Measurements from ENCODE around the gene EPSTI1. TPM values are rescaled to one million over a fixed set of nuclear protein-coding genes. Genes with fewer than 3 reads are reported as not detected.

EPSTI1 gene
- total and polyA plus RNA-seq, 10 of the 15 experiments (the other 5 are each of a cell fraction or from before 2014, with no cell fraction given), result 4.7 to 32.0 (median 24.2) TPM

DNA sequence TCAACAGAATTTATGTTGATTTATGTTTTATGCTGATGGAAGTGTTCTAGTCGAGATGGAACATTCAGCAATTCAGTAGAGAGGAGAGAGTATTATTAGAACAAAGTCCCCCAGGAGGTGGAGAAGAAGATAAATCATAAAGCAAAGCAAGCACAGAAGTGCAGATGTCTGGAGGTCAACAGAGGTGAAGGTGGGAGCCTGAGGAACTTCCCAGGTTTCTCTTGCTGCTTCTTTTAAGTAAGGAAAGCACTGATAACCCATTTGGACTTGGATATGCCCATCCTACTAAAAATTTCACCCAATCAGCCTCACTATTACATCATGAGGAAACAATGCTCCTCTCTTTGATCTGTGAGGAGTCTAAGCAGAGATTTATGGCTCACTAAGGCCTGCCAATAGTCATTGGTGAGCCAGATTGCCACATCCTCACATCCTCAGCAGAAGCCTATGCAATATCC is 98.8 kb downstream of the EPSTI1 start (continued):
- no peak for TF ChIP-seq EP300 (IDR thresholded peaks at IDR 0.05; ENCODE audit: borderline replicate concordance in 1 of 2, control insufficient read depth in 1 of 2, low read depth in 2 of 2, low read length in 2 of 2)
- no peak for TF ChIP-seq ATF3 (IDR thresholded peaks at IDR 0.05; ENCODE audit: borderline replicate concordance, extremely low read depth, low read depth, low read length)
- TF ChIP-seq, protein P1, sequence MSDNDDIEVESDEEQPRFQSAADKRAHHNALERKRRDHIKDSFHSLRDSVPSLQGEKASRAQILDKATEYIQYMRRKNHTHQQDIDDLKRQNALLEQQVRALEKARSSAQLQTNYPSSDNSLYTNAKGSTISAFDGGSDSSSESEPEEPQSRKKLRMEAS (IDR thresholded peaks at IDR 0.05; ENCODE audit: low read depth, low read length), result no peak

DNA sequence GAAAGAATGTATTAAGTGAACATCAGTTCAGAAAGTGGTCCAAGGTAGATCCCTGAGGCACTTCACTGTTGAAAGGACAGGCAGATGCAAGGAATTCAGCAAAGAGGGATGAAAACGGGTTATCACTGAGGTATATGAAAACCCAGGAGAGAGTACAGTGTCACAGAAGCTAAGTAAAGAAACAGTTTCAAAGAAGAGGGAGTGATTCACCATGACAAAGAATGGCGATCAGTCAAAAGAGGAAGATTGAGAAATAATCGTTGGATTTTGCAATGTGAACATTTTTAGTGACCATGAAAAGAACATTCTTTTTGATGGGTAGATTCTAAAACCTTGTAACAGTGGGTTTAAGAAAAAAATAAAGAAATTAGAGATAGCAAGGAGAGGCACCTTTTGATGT is 99.3 kb downstream of the EPSTI1 start:
- Histone ChIP-seq H3K4me1 (ENCODE audit: control insufficient read depth, insufficient read depth, low read length) (no peaks in the 10 kb centered on the region), H3K27me3 (replicated peaks in 1 of 2; ENCODE audit: control insufficient read depth in 2 of 2, insufficient read depth in 2 of 2, low read length in 1 of 2) (no peaks in the 10 kb centered on the region), H3K4me2 (ENCODE audit: control insufficient read depth, insufficient read depth) (no peak overlapping the region), H3K36me3 (ENCODE audit: control insufficient read depth in 2 of 2, insufficient read depth in 2 of 2, low read length in 1 of 2) (peaks cover 0 to 22% of the 10 kb centered on the region in 2 experiments; a peak in 3 of 4 replicates), H3K9me3 (replicated peaks; ENCODE audit: control insufficient read depth, insufficient read depth, low read length) (no peaks in the 10 kb centered on the region), H3K27ac (ENCODE audit: control insufficient read depth, insufficient read depth) (no peak overlapping the region), H3K9ac (ENCODE audit: control insufficient read depth, insufficient read depth, low read length) (no peak overlapping the region), H2AFZ (ENCODE audit: control insufficient read depth, low read depth, low read length) (no peak overlapping the region), H3K79me2 (ENCODE audit: control insufficient read depth, insufficient read depth, low read length) (no peaks in the 10 kb centered on the region), H3K4me3 (no peak overlapping the region), H4K20me1 (ENCODE audit: control insufficient read depth, insufficient read depth) (no peaks in the 10 kb centered on the region)
- no peak for ATAC-seq
- ChIA-PET SMC1A (ENCODE audit: uncharacterized antibody, unreplicated experiment) (no interaction called here), POLR2A (no interaction called here), CTCF (no interaction called here), RAD21 (ENCODE audit: unreplicated experiment) (no interaction called here)
- FAIRE-seq, result no peak
- BruUV-seq (replicated peaks), result no TSS peak
- intact Hi-C loops (cut with micrococcal nuclease; ENCODE audit: unreplicated experiment), result no loop called here
- 78% methylated on average over 3 of the region's 3 CpGs for WGBS (ENCODE audit: insufficient coverage, insufficient replicate concordance, low lambda C conversion rate, missing lambda C conversion rate)
- DNase-seq (ENCODE audit: low read depth, low spot score), result no peak
- in situ Hi-C loops (cut with MboI), result no loop called here
- no peak for TF ChIP-seq SIN3A (IDR thresholded peaks at IDR 0.05; ENCODE audit: low read depth, low read length)
- no peak for TF ChIP-seq NFYB (IDR thresholded peaks at IDR 0.05; ENCODE audit: insufficient read depth, low read depth, low read length)
- TF ChIP-seq STAT1 (conservative IDR thresholded peaks at IDR 0.05), result no peak
- no peak for TF ChIP-seq BMI1 (IDR thresholded peaks at IDR 0.05; ENCODE audit: borderline replicate concordance)
- TF ChIP-seq EP300 (IDR thresholded peaks at IDR 0.05; ENCODE audit: borderline replicate concordance in 1 of 2, control insufficient read depth in 1 of 2, low read depth in 2 of 2, low read length in 2 of 2), result no peak
- TF ChIP-seq, protein P2, sequence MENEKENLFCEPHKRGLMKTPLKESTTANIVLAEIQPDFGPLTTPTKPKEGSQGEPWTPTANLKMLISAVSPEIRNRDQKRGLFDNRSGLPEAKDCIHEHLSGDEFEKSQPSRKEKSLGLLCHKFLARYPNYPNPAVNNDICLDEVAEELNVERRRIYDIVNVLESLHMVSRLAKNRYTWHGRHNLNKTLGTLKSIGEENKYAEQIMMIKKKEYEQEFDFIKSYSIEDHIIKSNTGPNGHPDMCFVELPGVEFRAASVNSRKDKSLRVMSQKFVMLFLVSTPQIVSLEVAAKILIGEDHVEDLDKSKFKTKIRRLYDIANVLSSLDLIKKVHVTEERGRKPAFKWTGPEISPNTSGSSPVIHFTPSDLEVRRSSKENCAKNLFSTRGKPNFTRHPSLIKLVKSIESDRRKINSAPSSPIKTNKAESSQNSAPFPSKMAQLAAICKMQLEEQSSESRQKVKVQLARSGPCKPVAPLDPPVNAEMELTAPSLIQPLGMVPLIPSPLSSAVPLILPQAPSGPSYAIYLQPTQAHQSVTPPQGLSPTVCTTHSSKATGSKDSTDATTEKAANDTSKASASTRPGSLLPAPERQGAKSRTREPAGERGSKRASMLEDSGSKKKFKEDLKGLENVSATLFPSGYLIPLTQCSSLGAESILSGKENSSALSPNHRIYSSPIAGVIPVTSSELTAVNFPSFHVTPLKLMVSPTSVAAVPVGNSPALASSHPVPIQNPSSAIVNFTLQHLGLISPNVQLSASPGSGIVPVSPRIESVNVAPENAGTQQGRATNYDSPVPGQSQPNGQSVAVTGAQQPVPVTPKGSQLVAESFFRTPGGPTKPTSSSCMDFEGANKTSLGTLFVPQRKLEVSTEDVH (IDR thresholded peaks at IDR 0.05; ENCODE audit: low read depth, partially characterized antibody), result no peak
- TF ChIP-seq ZZZ3 (IDR thresholded peaks at IDR 0.05; ENCODE audit: control insufficient read depth, insufficient read length, low read depth), result no peak
- TF ChIP-seq, protein P3, sequence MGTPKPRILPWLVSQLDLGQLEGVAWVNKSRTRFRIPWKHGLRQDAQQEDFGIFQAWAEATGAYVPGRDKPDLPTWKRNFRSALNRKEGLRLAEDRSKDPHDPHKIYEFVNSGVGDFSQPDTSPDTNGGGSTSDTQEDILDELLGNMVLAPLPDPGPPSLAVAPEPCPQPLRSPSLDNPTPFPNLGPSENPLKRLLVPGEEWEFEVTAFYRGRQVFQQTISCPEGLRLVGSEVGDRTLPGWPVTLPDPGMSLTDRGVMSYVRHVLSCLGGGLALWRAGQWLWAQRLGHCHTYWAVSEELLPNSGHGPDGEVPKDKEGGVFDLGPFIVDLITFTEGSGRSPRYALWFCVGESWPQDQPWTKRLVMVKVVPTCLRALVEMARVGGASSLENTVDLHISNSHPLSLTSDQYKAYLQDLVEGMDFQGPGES (IDR thresholded peaks at IDR 0.05), result no peak
- no peak for TF ChIP-seq KLF5 (IDR thresholded peaks at IDR 0.05; ENCODE audit: partially characterized antibody)
- TF ChIP-seq CBX5 (IDR thresholded peaks at IDR 0.05; ENCODE audit: low read depth), result no peak
- no peak for TF ChIP-seq TCF12 (IDR thresholded peaks at IDR 0.05; ENCODE audit: low read depth, low read length)
- TF ChIP-seq EED (IDR thresholded peaks at IDR 0.05; ENCODE audit: low read depth), result no peak
- TF ChIP-seq, protein P4, sequence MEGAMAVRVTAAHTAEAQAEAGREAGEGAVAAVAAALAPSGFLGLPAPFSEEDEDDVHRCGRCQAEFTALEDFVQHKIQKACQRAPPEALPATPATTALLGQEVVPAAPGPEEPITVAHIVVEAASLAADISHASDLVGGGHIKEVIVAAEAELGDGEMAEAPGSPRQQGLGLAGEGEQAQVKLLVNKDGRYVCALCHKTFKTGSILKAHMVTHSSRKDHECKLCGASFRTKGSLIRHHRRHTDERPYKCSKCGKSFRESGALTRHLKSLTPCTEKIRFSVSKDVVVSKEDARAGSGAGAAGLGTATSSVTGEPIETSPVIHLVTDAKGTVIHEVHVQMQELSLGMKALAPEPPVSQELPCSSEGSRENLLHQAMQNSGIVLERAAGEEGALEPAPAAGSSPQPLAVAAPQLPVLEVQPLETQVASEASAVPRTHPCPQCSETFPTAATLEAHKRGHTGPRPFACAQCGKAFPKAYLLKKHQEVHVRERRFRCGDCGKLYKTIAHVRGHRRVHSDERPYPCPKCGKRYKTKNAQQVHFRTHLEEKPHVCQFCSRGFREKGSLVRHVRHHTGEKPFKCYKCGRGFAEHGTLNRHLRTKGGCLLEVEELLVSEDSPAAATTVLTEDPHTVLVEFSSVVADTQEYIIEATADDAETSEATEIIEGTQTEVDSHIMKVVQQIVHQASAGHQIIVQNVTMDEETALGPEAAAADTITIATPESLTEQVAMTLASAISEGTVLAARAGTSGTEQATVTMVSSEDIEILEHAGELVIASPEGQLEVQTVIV (IDR thresholded peaks at IDR 0.05; ENCODE audit: borderline replicate concordance, partially characterized antibody), result no peak
- TF ChIP-seq SUZ12 (IDR thresholded peaks at IDR 0.05; ENCODE audit: unreplicated experiment), result no peak

Measured in GM12878 (cell line).